ENCODE results near the gene CNNM4.

- no peak for TF ChIP-seq KDM5A (IDR thresholded peaks at IDR 0.05)
- TF ChIP-seq USF2 (IDR thresholded peaks at IDR 0.05) = no peak
- no peak for TF ChIP-seq RAD21 (conservative IDR thresholded peaks at IDR 0.05 in 1 of 2, IDR thresholded peaks at IDR 0.05 in 1 of 2)
- TF ChIP-seq CTCF (IDR thresholded peaks at IDR 0.05) = no peak
- TF ChIP-seq CBX8 (IDR thresholded peaks at IDR 0.05) = no peak
- TF ChIP-seq JUNB (IDR thresholded peaks at IDR 0.05) = no peak
- TF ChIP-seq MYC (IDR thresholded peaks at IDR 0.05; ENCODE audit: borderline replicate concordance, low read length) = no peak
- TF ChIP-seq POLR2A (IDR thresholded peaks at IDR 0.05; ENCODE audit: low read length) = no peak
- TF ChIP-seq RNF2 (IDR thresholded peaks at IDR 0.05; ENCODE audit: borderline replicate concordance, low read depth) = no peak
- no peak for TF ChIP-seq TP53 (CRISPR knock-in tag; IDR thresholded peaks at IDR 0.05)
Measured at GRCh38 chr2:96795076-96795475, 34.4 kb downstream of the CNNM4 start.

All from A549 (cell line).